Testis (tissue), 3 donors: Measurements from ENCODE around the gene PRR5L. TPM values are rescaled to one million over a fixed set of nuclear protein-coding genes. Genes with fewer than 3 reads are reported as not detected.
A peak's percentile ranks its signal among the peaks of the same experiment; 100 is the strongest.

ENCODE experiments used
- DNase-seq: peaks from one replicate; pipeline ENCODE4 v3.0.0-alpha.2; 2019
- H3K27ac ChIP-seq, 2 donors: fragments of 200-600 bp; sonication (generic); one replicate each; pipeline ENCODE4 v1.5.1; 2019
- H3K27me3 ChIP-seq: fragments of 200-600 bp; sonication (generic); one replicate; pipeline ENCODE4 v1.5.1; 2019
- H3K36me3 ChIP-seq: fragments of 200-600 bp; sonication (generic); one replicate; pipeline ENCODE4 v1.5.1; 2017; ENCODE audit warnings: low read depth; ENCODE audit errors: missing control alignments
- H3K4me1 ChIP-seq: fragments of 200-600 bp; sonication (generic); one replicate; pipeline ENCODE4 v1.5.1; 2019
- H3K4me3 ChIP-seq, 2 donors: fragments of 200-600 bp; sonication (generic); one replicate each; pipeline ENCODE4 v1.5.1; 2017 to 2019
- H3K9me3 ChIP-seq: fragments of 200-600 bp; sonication (generic); one replicate; pipeline ENCODE4 v1.5.1; 2017
- CTCF ChIP-seq, 3 experiments: fragments of 450-650 bp in 2 of 3; fragments of 200-600 bp in 1 of 3; sonication (generic) in 1 of 3; IDR thresholded peaks; one replicate each; pipeline ENCODE4 v1.5.1; 2016 to 2019; ENCODE audit warnings: antibody characterized with exemption in 3 of 3, mild to moderate bottlenecking in 2 of 3, moderate library complexity in 1 of 3
- POLR2A ChIP-seq: fragments of 450-650 bp; IDR thresholded peaks from one replicate; pipeline ENCODE4 v1.6.1; 2017; ENCODE audit warnings: antibody characterized with exemption, mild to moderate bottlenecking, moderate library complexity
- WGBS, 2 donors: methylation state at CpG; one replicate each; pipeline ENCODE4 v1.1.5; 2018; 5-methylcytosine and 5-hydroxymethylcytosine counted together
- intact Hi-C: fragments of 100-400 bp; cut with DNase I; formaldehyde crosslinking; loops from one replicate; pipeline ENCODE4 v1.15.1; 2023; ENCODE audit warnings: low total_unique reads
- polyA plus RNA-seq: library from polyadenylated mRNA; stranded (reverse); fragments of 350-450 nt; fragmentation: Illumina TruSeq; extraction: RNeasy Lipid Tissue Mini Kit (QIAGEN cat#74804); gene quantifications from one replicate; pipeline ENCODE4 v1.2.3, GENCODE V29; 2014; ENCODE audit warnings: low read depth, low replicate concordance; ENCODE audit not compliant: insufficient read depth
- total RNA-seq, 2 donors: library from RNA; depleted of rRNA; stranded (reverse); fragments of >200 nt; gene quantifications; one replicate each; pipeline ENCODE4 v1.2.3, GENCODE V29; 2016

PRR5L gene
- total and polyA plus RNA-seq, 3 donors from 2014 or later: 8.1 to 15.4 (median 14.7) TPM

GRCh38 chr11:36328966-36329673, 33.0 kb downstream of the PRR5L start:
- no peak for TF ChIP-seq POLR2A
- no peak for TF ChIP-seq CTCF (IDR thresholded peaks at IDR 0.05)
- DNase-seq: no peak
- 88 to 90% methylated on average over 2 of the region's 2 CpGs for WGBS, 2 donors
- H3K27me3 ChIP-seq: no peaks in the 10 kb centered on the region
- H3K4me1 ChIP-seq: no peaks in the 10 kb centered on the region
- H3K36me3 ChIP-seq: no peaks in the 10 kb centered on the region
- no peak overlapping the region for H3K27ac ChIP-seq
- intact Hi-C loops: no loop called here
- H3K9me3 ChIP-seq: no peaks in the 10 kb centered on the region
- H3K4me3 ChIP-seq: no peak overlapping the region

GRCh38 chr11:36330411-36330810, 34.3 kb downstream of the PRR5L start:
- Histone ChIP-seq H3K4me3 (no peak overlapping the region), H3K4me1 (no peaks in the 10 kb centered on the region), H3K9me3 (no peaks in the 10 kb centered on the region), H3K27ac (no peak overlapping the region), H3K36me3 (no peaks in the 10 kb centered on the region), H3K27me3 (no peaks in the 10 kb centered on the region)
- intact Hi-C loops: no loop called here
- TF ChIP-seq CTCF (IDR thresholded peaks at IDR 0.05) (no peak), POLR2A (no peak)
- no peak for DNase-seq
- WGBS, 2 donors: 88 to 92% methylated on average over 2 of the region's 2 CpGs

GRCh38 chr11:36333468-36333867, 37.4 kb downstream of the PRR5L start:
- intact Hi-C loops: no loop called here
- no peak for DNase-seq
- 85 to 91% methylated on average over 1 of the region's 1 CpG for WGBS, 2 donors
- TF ChIP-seq CTCF (IDR thresholded peaks at IDR 0.05) (no peak), POLR2A (no peak)
- Histone ChIP-seq H3K4me1 (no peaks in the 10 kb centered on the region), H3K36me3 (no peaks in the 10 kb centered on the region), H3K27ac (no peak overlapping the region), H3K27me3 (no peaks in the 10 kb centered on the region), H3K9me3 (no peaks in the 10 kb centered on the region), H3K4me3 (no peak overlapping the region)

- WGBS, 2 donors: 42 to 49% methylated on average over 2 of the region's 2 CpGs
- H3K4me1 ChIP-seq: no peaks in the 10 kb centered on the region
- TF ChIP-seq POLR2A (no peak), CTCF (IDR thresholded peaks at IDR 0.05) (no peak)
- no peak overlapping the region for H3K4me3 ChIP-seq
- H3K36me3 ChIP-seq: no peaks in the 10 kb centered on the region
- no peaks in the 10 kb centered on the region for H3K27me3 ChIP-seq
- intact Hi-C loops: no loop called here
- no peaks in the 10 kb centered on the region for H3K9me3 ChIP-seq
- no peak overlapping the region for H3K27ac ChIP-seq
- peak; percentile 48 for DNase-seq
Observed at GRCh38 chr11:36333897-36334296, 37.8 kb downstream of the PRR5L start.

GRCh38 chr11:36339888-36340287, 43.8 kb downstream of the PRR5L start:
- Histone ChIP-seq H3K27me3 (no peaks in the 10 kb centered on the region), H3K4me1 (no peaks in the 10 kb centered on the region), H3K27ac (no peak overlapping the region), H3K9me3 (no peaks in the 10 kb centered on the region), H3K4me3 (no peak overlapping the region), H3K36me3 (no peaks in the 10 kb centered on the region)
- no peak for DNase-seq
- TF ChIP-seq CTCF (IDR thresholded peaks at IDR 0.05) (no peak), POLR2A (no peak)
- intact Hi-C loops: no loop called here
- 91 to 92% methylated on average over 2 of the region's 2 CpGs for WGBS, 2 donors
